SU-DHL-6 (cell line): ENCODE results near the gene ADAM12.

Experiments used
- H2AFZ ChIP-seq: fragments of 200-600 bp; sonication (generic); 2 replicates; pipeline ENCODE4 v1.6.1; 2014; ENCODE audit warnings: low read depth, mild to moderate bottlenecking, moderate library complexity, mixed read lengths, antibody characterized with exemption, low read length; ENCODE audit not compliant: severe bottlenecking
- H3F3A ChIP-seq: fragments of 200-600 bp; shearing (Covaris generic); 2 replicates; pipeline ENCODE4 v1.6.0; 2016; ENCODE audit warnings: antibody characterized with exemption, mild to moderate bottlenecking; ENCODE audit not compliant: insufficient read depth
- H3K27ac ChIP-seq: fragments of 200-600 bp; sonication (generic); 2 replicates; pipeline ENCODE4 v1.5.1; 2016; ENCODE audit warnings: low read depth, mild to moderate bottlenecking, low read length, moderate library complexity, mixed read lengths
- H3K27me3 ChIP-seq: fragments of 200-600 bp; sonication (generic), shearing (Covaris generic); 2 replicates; pipeline ENCODE4 v1.6.0; 2014; ENCODE audit warnings: mild to moderate bottlenecking, low read length
- H3K36me3 ChIP-seq: fragments of 200-600 bp; sonication (generic); 2 replicates; pipeline ENCODE4 v1.6.1; 2014; ENCODE audit warnings: mild to moderate bottlenecking, low read length, mixed read lengths
- H3K4me2 ChIP-seq: fragments of 300-600, 200-600 bp; shearing (Covaris generic), sonication (generic); 2 replicates; pipeline ENCODE4 v1.6.0; 2014; ENCODE audit warnings: low read length, low read depth, mild to moderate bottlenecking; ENCODE audit not compliant: poor library complexity, severe bottlenecking
- H3K4me3 ChIP-seq: fragments of 200-600 bp; sonication (generic); 2 replicates; pipeline ENCODE4 v1.5.1; 2014; ENCODE audit warnings: antibody characterized with exemption, low read length, mild to moderate bottlenecking, mixed read lengths; ENCODE audit not compliant: insufficient read depth, poor library complexity, severe bottlenecking
- H3K79me2 ChIP-seq: fragments of 200-600 bp; sonication (generic); 2 replicates; pipeline ENCODE4 v1.6.1; 2014; ENCODE audit warnings: mild to moderate bottlenecking, low read length, moderate library complexity; ENCODE audit not compliant: insufficient read depth
- H3K9ac ChIP-seq: fragments of 200-600 bp; sonication (generic); 2 replicates; pipeline ENCODE4 v1.7.0; 2014; ENCODE audit warnings: mild to moderate bottlenecking, low read length
- H3K9me2 ChIP-seq: fragments of 200-600 bp; sonication (generic); replicated peaks from 2 replicates; pipeline ENCODE4 v1.6.1; 2014; ENCODE audit warnings: low read length; ENCODE audit not compliant: insufficient read depth
- H3K9me3 ChIP-seq: fragments of 200-600 bp; sonication (generic); 2 replicates; pipeline ENCODE4 v1.6.1; 2014; ENCODE audit warnings: low read length, mixed read lengths; ENCODE audit not compliant: insufficient read depth
- H4K20me1 ChIP-seq: fragments of 200-600 bp; sonication (generic); 2 replicates; pipeline ENCODE4 v1.6.1; 2014; ENCODE audit warnings: low read depth, mild to moderate bottlenecking, antibody characterized with exemption, low read length, moderate library complexity, mixed read lengths
- CTCF ChIP-seq: fragments of 200-600 bp; sonication (generic); IDR thresholded peaks from one replicate; pipeline ENCODE4 v1.5.1; 2017; ENCODE audit warnings: antibody characterized with exemption, mild to moderate bottlenecking, low read length, moderate library complexity; ENCODE audit not compliant: insufficient read depth, poor library complexity, severe bottlenecking
- EZH2phosphoT487 ChIP-seq: fragments of 200-600 bp; sonication (generic), shearing (Covaris generic); conservative IDR thresholded peaks from 2 replicates; pipeline ENCODE4 v1.6.1; 2018; ENCODE audit warnings: mild to moderate bottlenecking, antibody characterized with exemption, low read length, moderate library complexity, mixed read lengths

The ADAM12 gene

GRCh38 chr10:125985557-125986240 lies 402.6 kb downstream of the ADAM12 start:
- Histone ChIP-seq H3K9ac (no peak overlapping the region), H3K27ac (no peak overlapping the region), H3K79me2 (no peaks in the 10 kb centered on the region), H3K9me3 (no peaks in the 10 kb centered on the region), H2AFZ (no peak overlapping the region), H3K9me2 (no peaks in the 10 kb centered on the region), H3K4me3 (no peak overlapping the region), H3K4me2 (no peak overlapping the region), H3K36me3 (no peaks in the 10 kb centered on the region), H3K27me3 (no peaks in the 10 kb centered on the region), H3F3A (no peaks in the 10 kb centered on the region), H4K20me1 (no peaks in the 10 kb centered on the region)
- TF ChIP-seq CTCF (no peak), EZH2phosphoT487 (no peak)

GRCh38 chr10:125984865-125985495 lies 403.3 kb downstream of the ADAM12 start:
- Histone ChIP-seq H3K4me3 (no peak overlapping the region), H4K20me1 (no peaks in the 10 kb centered on the region), H3K4me2 (no peak overlapping the region), H3K27me3 (no peaks in the 10 kb centered on the region), H3K9me2 (no peaks in the 10 kb centered on the region), H3K36me3 (no peaks in the 10 kb centered on the region), H3K79me2 (no peaks in the 10 kb centered on the region), H3F3A (no peaks in the 10 kb centered on the region), H3K9me3 (no peaks in the 10 kb centered on the region), H3K9ac (no peak overlapping the region), H3K27ac (no peak overlapping the region), H2AFZ (no peak overlapping the region)
- TF ChIP-seq CTCF (no peak), EZH2phosphoT487 (no peak)

GRCh38 chr10:125984346-125984745 lies 403.9 kb downstream of the ADAM12 start:
- Histone ChIP-seq H3K4me2 (no peak overlapping the region), H3K9me2 (no peaks in the 10 kb centered on the region), H3K27me3 (no peaks in the 10 kb centered on the region), H3K27ac (no peak overlapping the region), H3K4me3 (no peak overlapping the region), H2AFZ (no peak overlapping the region), H3F3A (no peaks in the 10 kb centered on the region), H3K9ac (no peak overlapping the region), H3K79me2 (no peaks in the 10 kb centered on the region), H3K36me3 (no peaks in the 10 kb centered on the region), H3K9me3 (no peaks in the 10 kb centered on the region), H4K20me1 (no peaks in the 10 kb centered on the region)
- TF ChIP-seq EZH2phosphoT487 (no peak), CTCF (no peak)
